Chondrocyte (in vitro differentiated cells): Measurements from ENCODE around the gene ANTXR2. TPM values are rescaled to one million over a fixed set of nuclear protein-coding genes. Genes with fewer than 3 reads are reported as not detected.

Experiments
- DNase-seq: peaks from one replicate; pipeline ENCODE4 v3.0.0; 2021; ENCODE audit warnings: mixed read lengths, low spot score
- H3K27ac Mint-ChIP-seq: one replicate; pipeline ENCODE4 v1.8.0; 2021; ENCODE audit warnings: mild to moderate bottlenecking, moderate library complexity, mixed read lengths; ENCODE audit not compliant: unreplicated experiment
- H3K27me3 Mint-ChIP-seq: 2 replicates; pipeline ENCODE4 v1.8.0; 2021; ENCODE audit warnings: low read depth, mixed read lengths
- H3K36me3 Mint-ChIP-seq: 2 replicates; pipeline ENCODE4 v1.8.0; 2021; ENCODE audit warnings: low read depth, mixed read lengths
- H3K4me1 Mint-ChIP-seq: 2 replicates; pipeline ENCODE4 v1.8.0; 2021; ENCODE audit warnings: low read depth, mild to moderate bottlenecking, mixed read lengths
- H3K4me3 Mint-ChIP-seq: one replicate; pipeline ENCODE4 v1.8.0; 2021; ENCODE audit warnings: mild to moderate bottlenecking, moderate library complexity, mixed read lengths; ENCODE audit not compliant: unreplicated experiment
- H3K9me3 Mint-ChIP-seq: 2 replicates; pipeline ENCODE4 v1.8.0; 2021; ENCODE audit warnings: low read depth, mixed read lengths
- total RNA-seq: library from RNA; stranded (reverse); gene quantifications from 3 replicates; pipeline ENCODE4 v1.2.1, GENCODE V29; 2021
- TF ChIP-seq, protein P1 (sequence below): fragments of 200-600 bp; sonication (generic); IDR thresholded peaks from 2 replicates; pipeline ENCODE4 v1.5.0; 2021; ENCODE audit warnings: antibody characterized with exemption, mild to moderate bottlenecking, moderate library complexity

Gene ANTXR2
- total RNA-seq, 1 donor from 2014 or later, result 32.1 TPM

DNA sequence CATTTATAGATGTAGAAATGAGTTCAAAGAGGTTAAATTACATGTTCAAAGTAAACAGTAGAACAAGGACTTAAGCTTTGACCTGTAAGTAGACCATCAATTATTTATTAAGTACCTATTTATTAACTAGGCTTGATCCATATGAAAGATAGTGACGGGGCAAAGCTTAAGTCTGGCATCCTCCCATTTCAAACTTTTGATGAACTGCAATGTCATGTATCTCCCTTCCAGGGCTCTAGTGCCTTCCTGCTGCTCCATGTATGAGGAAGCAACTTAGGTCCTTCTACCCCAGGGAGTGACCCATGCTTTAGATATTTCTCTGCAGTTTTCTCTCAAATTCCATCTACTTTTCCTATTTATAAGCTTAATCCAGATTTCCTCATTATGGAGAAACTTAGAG is 31.9 kb upstream of the ANTXR2 start:
- Mint-ChIP-seq H3K9me3 (peaks cover 27% of the 10 kb centered on the region), H3K36me3 (peaks cover 3% of the 10 kb centered on the region), H3K27ac (no peak overlapping the region), H3K4me1 (no peaks in the 10 kb centered on the region), H3K27me3 (peaks cover 5% of the 10 kb centered on the region), H3K4me3 (no peak overlapping the region)
- no peak for DNase-seq
- TF ChIP-seq, protein P1, sequence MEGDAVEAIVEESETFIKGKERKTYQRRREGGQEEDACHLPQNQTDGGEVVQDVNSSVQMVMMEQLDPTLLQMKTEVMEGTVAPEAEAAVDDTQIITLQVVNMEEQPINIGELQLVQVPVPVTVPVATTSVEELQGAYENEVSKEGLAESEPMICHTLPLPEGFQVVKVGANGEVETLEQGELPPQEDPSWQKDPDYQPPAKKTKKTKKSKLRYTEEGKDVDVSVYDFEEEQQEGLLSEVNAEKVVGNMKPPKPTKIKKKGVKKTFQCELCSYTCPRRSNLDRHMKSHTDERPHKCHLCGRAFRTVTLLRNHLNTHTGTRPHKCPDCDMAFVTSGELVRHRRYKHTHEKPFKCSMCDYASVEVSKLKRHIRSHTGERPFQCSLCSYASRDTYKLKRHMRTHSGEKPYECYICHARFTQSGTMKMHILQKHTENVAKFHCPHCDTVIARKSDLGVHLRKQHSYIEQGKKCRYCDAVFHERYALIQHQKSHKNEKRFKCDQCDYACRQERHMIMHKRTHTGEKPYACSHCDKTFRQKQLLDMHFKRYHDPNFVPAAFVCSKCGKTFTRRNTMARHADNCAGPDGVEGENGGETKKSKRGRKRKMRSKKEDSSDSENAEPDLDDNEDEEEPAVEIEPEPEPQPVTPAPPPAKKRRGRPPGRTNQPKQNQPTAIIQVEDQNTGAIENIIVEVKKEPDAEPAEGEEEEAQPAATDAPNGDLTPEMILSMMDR, result no peak

DNA sequence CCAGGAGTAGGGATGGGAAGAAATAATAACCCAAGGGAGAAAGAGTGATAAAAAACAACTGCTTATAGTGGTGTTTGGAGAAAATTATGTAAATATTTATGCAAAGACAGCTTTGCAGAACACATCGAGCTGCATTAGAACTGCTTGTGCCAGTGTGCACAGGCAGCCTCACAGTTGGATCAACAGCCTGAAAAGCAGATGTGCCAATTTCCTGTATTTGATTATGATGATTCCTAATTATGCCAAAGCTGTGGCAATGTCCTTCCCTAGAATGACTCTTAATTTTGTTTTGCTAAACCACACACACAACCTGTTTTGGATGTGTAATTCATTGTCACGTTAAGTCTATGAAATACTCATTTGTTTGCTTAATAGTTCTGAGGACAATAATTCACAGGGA is 30.6 kb upstream of the ANTXR2 start:
- Mint-ChIP-seq H3K36me3 (peaks cover 3% of the 10 kb centered on the region), H3K9me3 (peaks cover 23% of the 10 kb centered on the region), H3K4me3 (no peak overlapping the region), H3K27ac (no peak overlapping the region), H3K4me1 (no peaks in the 10 kb centered on the region), H3K27me3 (peaks cover 2% of the 10 kb centered on the region)
- TF ChIP-seq, protein P1, result no peak
- no peak for DNase-seq

DNA sequence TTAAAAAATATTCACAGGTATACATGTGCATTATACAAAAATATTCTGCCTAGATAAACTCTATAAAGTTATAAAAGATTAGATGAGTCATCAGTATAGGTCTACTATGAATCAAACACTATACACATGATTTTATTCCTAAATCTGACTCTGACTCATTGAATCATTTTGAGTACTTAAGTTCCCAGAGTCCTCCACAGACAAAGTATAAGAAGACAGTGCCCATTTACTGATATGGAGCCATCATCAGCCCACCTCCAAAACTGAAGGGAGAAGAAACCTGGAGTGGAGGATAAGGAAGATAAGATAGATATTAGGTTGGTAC is 28.7 kb upstream of the ANTXR2 start:
- Mint-ChIP-seq H3K36me3 (peaks cover 2% of the 10 kb centered on the region), H3K27me3 (peaks cover 2% of the 10 kb centered on the region), H3K4me1 (no peaks in the 10 kb centered on the region), H3K27ac (no peak overlapping the region), H3K4me3 (no peak overlapping the region), H3K9me3 (peaks cover 8% of the 10 kb centered on the region)
- TF ChIP-seq, protein P1, result no peak
- DNase-seq, result no peak

DNA sequence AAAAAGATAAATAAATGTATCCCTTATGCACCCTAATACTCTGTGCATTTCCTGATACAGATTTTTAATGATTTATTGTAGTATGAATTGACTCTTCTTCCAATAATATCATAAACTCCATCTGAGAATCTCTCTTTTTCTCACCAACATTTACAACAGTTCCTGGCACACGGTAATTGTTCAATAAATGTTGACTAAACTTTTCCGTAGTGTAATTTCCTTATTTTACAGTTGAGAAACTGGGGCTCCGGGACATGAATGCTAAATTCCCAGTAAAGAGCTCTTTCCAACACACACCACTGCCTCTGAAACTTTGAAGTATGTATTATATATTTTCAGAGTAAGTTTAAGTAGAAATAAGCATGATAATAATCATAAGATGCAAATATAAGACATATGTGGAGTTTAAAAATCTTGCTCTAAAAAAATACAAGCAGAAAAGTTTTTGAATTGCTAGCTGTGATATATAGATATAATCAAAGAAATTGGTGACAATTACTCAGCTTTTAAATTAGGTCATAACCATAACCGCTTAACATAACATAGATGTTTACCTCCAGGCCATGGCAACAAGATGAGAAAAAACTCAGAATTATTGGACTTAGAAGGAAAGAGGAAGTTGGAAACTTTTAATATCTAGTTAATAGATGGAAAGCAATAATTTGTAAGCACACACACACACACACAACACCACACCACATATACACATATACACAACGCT is 28.2 kb upstream of the ANTXR2 start:
- Mint-ChIP-seq H3K27me3 (peaks cover 2% of the 10 kb centered on the region), H3K4me3 (no peak overlapping the region), H3K36me3 (no peaks in the 10 kb centered on the region), H3K9me3 (peaks cover 3% of the 10 kb centered on the region), H3K4me1 (no peaks in the 10 kb centered on the region), H3K27ac (no peak overlapping the region)
- TF ChIP-seq, protein P1, result no peak
- DNase-seq, result no peak

DNA sequence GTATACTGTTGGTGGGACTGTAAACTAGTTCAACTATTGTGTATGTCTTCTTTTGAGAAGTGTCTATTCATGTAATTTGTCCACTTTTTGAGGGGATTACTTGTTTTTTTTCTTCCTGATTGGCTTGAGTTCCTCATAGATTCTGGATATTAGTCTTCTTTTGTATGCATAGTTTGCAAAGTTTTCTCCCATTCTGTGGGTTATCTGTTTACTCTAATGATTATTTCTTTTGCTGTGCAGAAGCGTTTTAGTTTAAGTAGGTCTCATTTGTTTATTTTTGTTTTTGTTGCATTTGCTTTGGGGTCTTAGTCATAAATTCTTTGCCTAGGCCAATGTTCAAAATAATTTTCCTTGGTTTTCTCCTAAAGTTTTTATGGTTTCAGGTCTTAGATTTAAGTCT is 26.6 kb upstream of the ANTXR2 start:
- no peak overlapping the region for H3K4me3 Mint-ChIP-seq
- no peak for DNase-seq
- H3K9me3 Mint-ChIP-seq, result no peaks in the 10 kb centered on the region
- H3K27ac Mint-ChIP-seq, result no peak overlapping the region
- H3K36me3 Mint-ChIP-seq, result no peaks in the 10 kb centered on the region
- TF ChIP-seq, protein P1, result no peak
- no peaks in the 10 kb centered on the region for H3K4me1 Mint-ChIP-seq
- peaks cover 2% of the 10 kb centered on the region for H3K27me3 Mint-ChIP-seq
